Transverse colon (tissue), 4 donors: ENCODE data around the gene PAX7.

Experiments
- EP300 ChIP-seq: sonication (generic); formaldehyde crosslinking; IDR thresholded peaks from one replicate; pipeline ENCODE4 v1.6.1; 2017; ENCODE audit warnings: antibody characterized with exemption, low read depth
- POLR2A ChIP-seq: fragments of 450-650 bp; IDR thresholded peaks from one replicate; pipeline ENCODE4 v1.6.1; 2016; ENCODE audit warnings: antibody characterized with exemption, mild to moderate bottlenecking, moderate library complexity
- POLR2AphosphoS5 ChIP-seq, 3 donors: sonication (generic); formaldehyde crosslinking; IDR thresholded peaks; one replicate each; pipeline ENCODE4 v1.6.1; 2016; ENCODE audit warnings: antibody characterized with exemption in 3 of 3
- TF ChIP-seq, protein P1 (sequence below), 5 experiments: fragments of 200-600 bp in 3 of 5; fragments of 450-650 bp in 2 of 5; sonication (generic) in 3 of 5; IDR thresholded peaks; 1 replicate in 2 of 5; 2 replicates in 3 of 5; pipeline ENCODE4 v1.5.1; 2016 to 2017; ENCODE audit warnings: antibody characterized with exemption in 5 of 5, inconsistent platforms in 3 of 5, mild to moderate bottlenecking in 2 of 5, moderate library complexity in 1 of 5

DNA sequence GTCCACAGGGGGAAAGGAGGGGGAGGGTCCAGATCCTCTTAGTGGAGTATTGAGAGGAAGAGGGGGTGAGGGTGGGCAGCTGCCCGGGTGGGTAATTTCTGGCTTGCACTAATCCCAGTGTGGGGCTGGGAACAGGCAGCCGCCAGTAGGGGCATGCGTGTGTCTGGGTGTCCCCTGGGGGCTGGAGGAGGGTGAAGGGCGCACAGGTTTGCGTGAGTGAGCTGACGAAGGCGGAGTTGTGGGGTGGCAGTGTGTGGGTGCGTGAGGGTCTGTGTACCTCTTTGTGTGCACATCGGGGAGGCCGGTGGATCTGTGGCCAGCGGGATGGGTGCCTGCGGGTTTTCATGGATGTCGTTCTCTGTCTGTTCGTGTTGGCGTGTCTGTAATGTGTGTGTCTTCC lies 97.3 kb downstream of the PAX7 start:
- TF ChIP-seq, protein P1, sequence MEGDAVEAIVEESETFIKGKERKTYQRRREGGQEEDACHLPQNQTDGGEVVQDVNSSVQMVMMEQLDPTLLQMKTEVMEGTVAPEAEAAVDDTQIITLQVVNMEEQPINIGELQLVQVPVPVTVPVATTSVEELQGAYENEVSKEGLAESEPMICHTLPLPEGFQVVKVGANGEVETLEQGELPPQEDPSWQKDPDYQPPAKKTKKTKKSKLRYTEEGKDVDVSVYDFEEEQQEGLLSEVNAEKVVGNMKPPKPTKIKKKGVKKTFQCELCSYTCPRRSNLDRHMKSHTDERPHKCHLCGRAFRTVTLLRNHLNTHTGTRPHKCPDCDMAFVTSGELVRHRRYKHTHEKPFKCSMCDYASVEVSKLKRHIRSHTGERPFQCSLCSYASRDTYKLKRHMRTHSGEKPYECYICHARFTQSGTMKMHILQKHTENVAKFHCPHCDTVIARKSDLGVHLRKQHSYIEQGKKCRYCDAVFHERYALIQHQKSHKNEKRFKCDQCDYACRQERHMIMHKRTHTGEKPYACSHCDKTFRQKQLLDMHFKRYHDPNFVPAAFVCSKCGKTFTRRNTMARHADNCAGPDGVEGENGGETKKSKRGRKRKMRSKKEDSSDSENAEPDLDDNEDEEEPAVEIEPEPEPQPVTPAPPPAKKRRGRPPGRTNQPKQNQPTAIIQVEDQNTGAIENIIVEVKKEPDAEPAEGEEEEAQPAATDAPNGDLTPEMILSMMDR (IDR thresholded peaks at IDR 0.05), result no peak
- TF ChIP-seq POLR2A (no peak), EP300 (no peak), POLR2AphosphoS5 (IDR thresholded peaks at IDR 0.05) (no peak)
